ENCODE measurements around the gene NCBP3. TPM values are rescaled to one million over a fixed set of nuclear protein-coding genes. Genes with fewer than 3 reads are reported as not detected.
A peak's percentile ranks its signal among the peaks of the same experiment; 100 is the strongest.

NCBP3 gene
- total and polyA plus RNA-seq, 9 of the 15 experiments (the other 6 are each of a cell fraction or from before 2014, with no cell fraction given): 3.1 to 25.5 (median 20.5) TPM

DNA sequence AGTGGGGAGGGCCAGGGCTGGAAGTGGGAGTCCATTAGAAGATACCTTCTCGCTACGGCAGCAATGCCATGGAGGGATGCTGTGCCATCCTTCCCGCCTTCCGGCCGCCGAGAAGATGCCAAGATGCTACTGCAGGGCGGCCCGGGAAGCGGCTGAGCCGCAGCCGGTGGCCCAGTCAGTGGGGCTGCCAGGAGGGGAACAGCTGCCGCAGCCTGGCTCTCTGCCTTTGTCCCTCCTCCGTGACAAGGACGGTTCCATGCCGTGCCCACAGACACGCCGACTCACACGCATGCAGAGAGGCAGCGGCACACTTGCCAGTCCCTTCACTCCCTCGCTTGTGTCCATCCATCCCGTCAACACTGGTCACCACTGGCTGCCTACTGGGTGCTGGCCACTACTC is 20.2 kb upstream of the NCBP3 start:
- intact Hi-C loops (cut with micrococcal nuclease) (no loop called here), in situ Hi-C loops (cut with MboI) (no loop called here)
- BruUV-seq (replicated peaks): no TSS peak
- Histone ChIP-seq H3K36me3 (ENCODE audit: control insufficient read depth, insufficient read depth, low read length) (peaks cover 6% of the 10 kb centered on the region; the same call in 2 of the 3 replicates), H3K9ac (ENCODE audit: insufficient read depth in 1 of 2, low read depth in 2 of 2, low read length in 2 of 2) (no peak overlapping the region), H3K4me3 (no peak overlapping the region), H3K4me1 (replicated peaks in 1 of 2; ENCODE audit: control insufficient read depth in 2 of 2, insufficient read depth in 2 of 2, low read length in 2 of 2) (peaks cover 5 to 20% of the 10 kb centered on the region in 2 experiments; a peak in 4 of 5 replicates), H3K79me2 (ENCODE audit: control insufficient read depth, insufficient read depth, low read length) (no peaks in the 10 kb centered on the region), H3K9me1 (ENCODE audit: control insufficient read depth, insufficient read depth, low read length) (no peaks in the 10 kb centered on the region), H4K20me1 (replicated peaks; ENCODE audit: control insufficient read depth, insufficient read depth, low read length) (no peaks in the 10 kb centered on the region), H3K4me2 (ENCODE audit: insufficient read depth, low read length) (no peak overlapping the region), H3K27ac (ENCODE audit: extremely low read depth, low read depth, low read length) (no peak overlapping the region), H3K9me3 (replicated peaks; ENCODE audit: control insufficient read depth, insufficient read depth, low read depth, low read length) (no peaks in the 10 kb centered on the region), H3K27me3 (ENCODE audit: control insufficient read depth in 2 of 2, insufficient read depth in 2 of 2, low read length in 2 of 2) (no peaks in the 10 kb centered on the region), H2AFZ (ENCODE audit: low read depth, low read length) (no peak overlapping the region)
- WGBS (ENCODE audit: insufficient coverage, low coverage, missing lambda C conversion rate): 96% methylated on average over 11 of the region's 21 CpGs
- ATAC-seq (no peak), DNase-seq (ENCODE audit: extremely low read depth in 1 of 4, low spot score in 3 of 4) (no peak), FAIRE-seq (no peak)
- CTCF ChIA-PET (ENCODE audit: low intra/inter-chr PET ratio): no interaction called here
- TF ChIP-seq HEY1 (CRISPR knock-in tag; IDR thresholded peaks at IDR 0.05; ENCODE audit: borderline replicate concordance): no peak
- TF ChIP-seq POLR2G (IDR thresholded peaks at IDR 0.05; ENCODE audit: low read depth, low read length): 0 out of 2 replicates have a peak, but pooled peaks have one; percentile 5
- TF ChIP-seq, protein P1, sequence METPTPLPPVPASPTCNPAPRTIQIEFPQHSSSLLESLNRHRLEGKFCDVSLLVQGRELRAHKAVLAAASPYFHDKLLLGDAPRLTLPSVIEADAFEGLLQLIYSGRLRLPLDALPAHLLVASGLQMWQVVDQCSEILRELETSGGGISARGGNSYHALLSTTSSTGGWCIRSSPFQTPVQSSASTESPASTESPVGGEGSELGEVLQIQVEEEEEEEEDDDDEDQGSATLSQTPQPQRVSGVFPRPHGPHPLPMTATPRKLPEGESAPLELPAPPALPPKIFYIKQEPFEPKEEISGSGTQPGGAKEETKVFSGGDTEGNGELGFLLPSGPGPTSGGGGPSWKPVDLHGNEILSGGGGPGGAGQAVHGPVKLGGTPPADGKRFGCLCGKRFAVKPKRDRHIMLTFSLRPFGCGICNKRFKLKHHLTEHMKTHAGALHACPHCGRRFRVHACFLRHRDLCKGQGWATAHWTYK (CRISPR knock-in tag; IDR thresholded peaks at IDR 0.05): no peak
- POLR2A ChIA-PET: no interaction called here

DNA sequence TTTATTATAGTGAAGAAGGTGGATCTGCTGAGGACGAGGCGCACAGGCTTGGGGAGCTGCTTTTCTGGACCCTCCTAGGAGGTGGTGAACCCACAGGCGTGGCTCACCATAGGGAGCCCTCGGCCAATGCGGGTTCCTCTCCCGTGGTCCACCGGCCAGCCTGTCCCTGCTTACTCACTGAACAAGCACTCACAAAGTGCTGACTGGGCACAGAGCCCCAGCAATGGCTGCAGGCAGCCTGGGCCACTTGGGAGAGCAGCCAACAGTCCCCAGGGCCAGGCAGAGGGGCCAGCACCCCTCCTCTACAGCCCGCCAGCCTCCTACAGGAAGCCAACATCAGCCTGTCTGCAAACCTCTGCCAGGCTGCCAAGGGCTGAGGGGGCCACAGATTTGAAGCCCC is 19.1 kb upstream of the NCBP3 start:
- H3K4me1 ChIP-seq (replicated peaks in 1 of 2; ENCODE audit: control insufficient read depth in 2 of 2, insufficient read depth in 2 of 2, low read length in 2 of 2): peaks cover 0 to 13% of the 10 kb centered on the region in 2 experiments; a peak in 2 of 5 replicates
- no peaks in the 10 kb centered on the region for H3K9me3 ChIP-seq (replicated peaks; ENCODE audit: control insufficient read depth, insufficient read depth, low read depth, low read length)
- CTCF ChIA-PET (ENCODE audit: low intra/inter-chr PET ratio): interaction anchor here (1.7 kb wide), 1 partner anchor 48 kb away, joined by 3 read pairs; no protein-coding TSS in a partner anchor
- no peak overlapping the region for H3K4me2 ChIP-seq (ENCODE audit: insufficient read depth, low read length)
- in situ Hi-C loops (cut with MboI): no loop called here
- no peak for ATAC-seq
- POLR2A ChIA-PET: no interaction called here
- H3K9me1 ChIP-seq (ENCODE audit: control insufficient read depth, insufficient read depth, low read length): no peaks in the 10 kb centered on the region
- H2AFZ ChIP-seq (ENCODE audit: low read depth, low read length): no peak overlapping the region
- H3K79me2 ChIP-seq (ENCODE audit: control insufficient read depth, insufficient read depth, low read length): no peaks in the 10 kb centered on the region
- intact Hi-C loops (cut with micrococcal nuclease): no loop called here
- H3K27ac ChIP-seq (ENCODE audit: extremely low read depth, low read depth, low read length): no peak overlapping the region
- FAIRE-seq: no peak
- no peak for DNase-seq (ENCODE audit: extremely low read depth in 1 of 4, low spot score in 3 of 4)
- H4K20me1 ChIP-seq (replicated peaks; ENCODE audit: control insufficient read depth, insufficient read depth, low read length): no peaks in the 10 kb centered on the region
- no peaks in the 10 kb centered on the region for H3K27me3 ChIP-seq (ENCODE audit: control insufficient read depth in 2 of 2, insufficient read depth in 2 of 2, low read length in 2 of 2)
- no peak overlapping the region for H3K9ac ChIP-seq (ENCODE audit: insufficient read depth in 1 of 2, low read depth in 2 of 2, low read length in 2 of 2)
- WGBS (ENCODE audit: insufficient coverage, low coverage, missing lambda C conversion rate): 83% methylated on average over 8 of the region's 8 CpGs
- H3K36me3 ChIP-seq (ENCODE audit: control insufficient read depth, insufficient read depth, low read length): peaks cover 14% of the 10 kb centered on the region; the same call in 2 of the 3 replicates
- BruUV-seq (replicated peaks): no TSS peak
- H3K4me3 ChIP-seq: no peak overlapping the region
- TF ChIP-seq NELFE (IDR thresholded peaks at IDR 0.05; ENCODE audit: insufficient read depth, insufficient read length) (no peak), BHLHE40 (IDR thresholded peaks at IDR 0.05; ENCODE audit: low read length) (no peak), MEIS2 (IDR thresholded peaks at IDR 0.05; ENCODE audit: partially characterized antibody) (no peak), TCF3 (CRISPR knock-in tag; IDR thresholded peaks at IDR 0.05) (no peak), C11orf30 (IDR thresholded peaks at IDR 0.05; ENCODE audit: low read depth) (peak; percentile 55; the same call in 1 of the 2 replicates), ZNF316 (IDR thresholded peaks at IDR 0.05) (peak; percentile 54; the same call in 1 of the 2 replicates), ZNF57 (CRISPR knock-in tag; IDR thresholded peaks at IDR 0.05) (no peak), ZNF124 (CRISPR knock-in tag; IDR thresholded peaks at IDR 0.05) (no peak), MAFK (IDR thresholded peaks at IDR 0.05; ENCODE audit: low read length) (peak; percentile 37), TAF1 (IDR thresholded peaks at IDR 0.05; ENCODE audit: control insufficient read depth, extremely low read depth, insufficient read depth, low read length, severe bottlenecking) (no peak)
- TF ChIP-seq, protein P2, sequence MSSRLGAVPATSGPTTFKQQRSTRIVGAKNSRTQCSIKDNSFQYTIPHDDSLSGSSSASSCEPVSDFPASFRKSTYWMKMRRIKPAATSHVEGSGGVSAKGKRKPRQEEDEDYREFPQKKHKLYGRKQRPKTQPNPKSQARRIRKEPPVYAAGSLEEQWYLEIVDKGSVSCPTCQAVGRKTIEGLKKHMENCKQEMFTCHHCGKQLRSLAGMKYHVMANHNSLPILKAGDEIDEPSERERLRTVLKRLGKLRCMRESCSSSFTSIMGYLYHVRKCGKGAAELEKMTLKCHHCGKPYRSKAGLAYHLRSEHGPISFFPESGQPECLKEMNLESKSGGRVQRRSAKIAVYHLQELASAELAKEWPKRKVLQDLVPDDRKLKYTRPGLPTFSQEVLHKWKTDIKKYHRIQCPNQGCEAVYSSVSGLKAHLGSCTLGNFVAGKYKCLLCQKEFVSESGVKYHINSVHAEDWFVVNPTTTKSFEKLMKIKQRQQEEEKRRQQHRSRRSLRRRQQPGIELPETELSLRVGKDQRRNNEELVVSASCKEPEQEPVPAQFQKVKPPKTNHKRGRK (tag; IDR thresholded peaks at IDR 0.05): no peak
